H9 (cell line): ENCODE measurements around the gene FAM131C. TPM values are rescaled to one million over a fixed set of nuclear protein-coding genes. Genes with fewer than 3 reads are reported as not detected.

Source experiments
- DNase-seq: peaks from one replicate; pipeline ENCODE4 v3.0.0-alpha.2; 2017
- H2AFZ ChIP-seq: one replicate; pipeline ENCODE4 v1.6.1; 2013; ENCODE audit warnings: mild to moderate bottlenecking, low read length, control low read depth, moderate library complexity
- H2AK5ac ChIP-seq: 2 replicates; pipeline ENCODE4 v1.6.1; 2013; ENCODE audit warnings: low read length, control low read depth, mixed read lengths; ENCODE audit not compliant: insufficient read length
- H2BK120ac ChIP-seq: one replicate; pipeline ENCODE4 v1.6.1; 2013; ENCODE audit warnings: low read depth, mild to moderate bottlenecking, low read length, control low read depth, inconsistent platforms; ENCODE audit not compliant: poor library complexity, severe bottlenecking
- H2BK12ac ChIP-seq: 2 replicates; pipeline ENCODE4 v1.6.1; 2013; ENCODE audit warnings: low read length, control low read depth, mixed read lengths, low read depth; ENCODE audit not compliant: insufficient read length
- H2BK15ac ChIP-seq: 2 replicates; pipeline ENCODE4 v1.6.1; 2013; ENCODE audit warnings: low read depth, low read length, control low read depth
- H2BK20ac ChIP-seq: one replicate; pipeline ENCODE4 v1.6.1; 2013; ENCODE audit warnings: low read depth, mild to moderate bottlenecking, low read length, control low read depth, inconsistent platforms; ENCODE audit not compliant: poor library complexity, severe bottlenecking
- H2BK5ac ChIP-seq: 2 replicates; pipeline ENCODE4 v1.6.1; 2013; ENCODE audit warnings: low read length, control low read depth, mixed read lengths; ENCODE audit not compliant: insufficient read length
- H3K14ac ChIP-seq: 2 replicates; pipeline ENCODE4 v1.6.1; 2013; ENCODE audit warnings: low read length, control low read depth; ENCODE audit not compliant: insufficient read depth
- H3K18ac ChIP-seq: 2 replicates; pipeline ENCODE4 v1.6.1; 2013; ENCODE audit warnings: low read depth, mild to moderate bottlenecking, mixed read lengths, low read length, control low read depth; ENCODE audit not compliant: insufficient read length
- H3K23ac ChIP-seq: 2 replicates; pipeline ENCODE4 v1.6.1; 2013; ENCODE audit warnings: low read length, control low read depth, mixed read lengths, low read depth; ENCODE audit not compliant: insufficient read length
- H3K23me2 ChIP-seq: 2 replicates; pipeline ENCODE4 v1.6.1; 2013; ENCODE audit warnings: low read depth, mild to moderate bottlenecking, mixed read lengths, low read length, control low read depth; ENCODE audit not compliant: insufficient read length, poor library complexity, severe bottlenecking
- H3K27ac ChIP-seq: 2 replicates; pipeline ENCODE4 v1.5.1; 2013; ENCODE audit warnings: low read length, control low read depth, mixed read lengths, low read depth; ENCODE audit not compliant: insufficient read length
- H3K27me3 ChIP-seq: 2 replicates; pipeline ENCODE4 v1.6.1; 2013; ENCODE audit warnings: low read length, control low read depth, inconsistent platforms; ENCODE audit not compliant: insufficient read depth
- H3K4ac ChIP-seq: 2 replicates; pipeline ENCODE4 v1.6.1; 2013; ENCODE audit warnings: low read depth, mild to moderate bottlenecking, control low read depth, inconsistent platforms, low read length, moderate library complexity
- H3K4me1 ChIP-seq: 2 replicates; pipeline ENCODE4 v1.6.1; 2013; ENCODE audit warnings: low read length, control low read depth, inconsistent platforms; ENCODE audit not compliant: insufficient read depth
- H3K4me2 ChIP-seq: 2 replicates; pipeline ENCODE4 v1.6.1; 2013; ENCODE audit warnings: low read length, control low read depth, mixed read lengths; ENCODE audit not compliant: insufficient read length, insufficient read depth
- H3K56ac ChIP-seq: 2 replicates; pipeline ENCODE4 v1.6.1; 2013; ENCODE audit warnings: low read depth, mild to moderate bottlenecking, mixed read lengths, low read length, control low read depth; ENCODE audit not compliant: insufficient read length
- H3K79me1 ChIP-seq: 2 replicates; pipeline ENCODE4 v1.6.1; 2013; ENCODE audit warnings: low read depth, mild to moderate bottlenecking, moderate library complexity, low read length, control low read depth, inconsistent platforms; ENCODE audit not compliant: insufficient read depth, poor library complexity, severe bottlenecking
- H3K79me2 ChIP-seq: 2 replicates; pipeline ENCODE4 v1.6.1; 2013; ENCODE audit warnings: low read length, control low read depth, inconsistent platforms; ENCODE audit not compliant: insufficient read depth
- H3K9ac ChIP-seq: 2 replicates; pipeline ENCODE4 v1.6.1; 2013; ENCODE audit warnings: low read length, control low read depth, mixed read lengths; ENCODE audit not compliant: insufficient read length; ENCODE audit errors: extremely low read depth
- H3K9me3 ChIP-seq: one replicate; pipeline ENCODE4 v1.6.1; 2013; ENCODE audit warnings: low read depth, low read length, inconsistent platforms; ENCODE audit not compliant: control insufficient read depth
- H3T11ph ChIP-seq: one replicate; pipeline ENCODE4 v1.6.1; 2013; ENCODE audit warnings: mild to moderate bottlenecking, low read length, control low read depth, inconsistent platforms
- H4K20me1 ChIP-seq: one replicate; pipeline ENCODE4 v1.6.1; 2013; ENCODE audit not compliant: control insufficient read depth, insufficient read length, insufficient read depth
- H4K5ac ChIP-seq: 2 replicates; pipeline ENCODE4 v1.6.1; 2013; ENCODE audit warnings: low read depth, mild to moderate bottlenecking, mixed read lengths, low read length, control low read depth; ENCODE audit not compliant: insufficient read length
- H4K8ac ChIP-seq: replicated peaks from 2 replicates; pipeline ENCODE4 v1.6.1; 2013; ENCODE audit warnings: low read length, control low read depth, mixed read lengths, low read depth; ENCODE audit not compliant: insufficient read length
- H4K91ac ChIP-seq: 2 replicates; pipeline ENCODE4 v1.6.1; 2013; ENCODE audit warnings: low read depth, mild to moderate bottlenecking, moderate library complexity, mixed read lengths, low read length, control low read depth; ENCODE audit not compliant: insufficient read length
- H3K27ac Mint-ChIP-seq, 3 experiments: 2 replicates in 2 of 3; 3 replicates in 1 of 3; pipeline ENCODE4 v1.8.0; 2020 to 2021; ENCODE audit warnings: mixed read lengths in 3 of 3, mild to moderate bottlenecking in 1 of 3, moderate library complexity in 1 of 3
- H3K27me3 Mint-ChIP-seq: 2 replicates; pipeline ENCODE4 v1.8.0; 2021; ENCODE audit warnings: low read depth, mild to moderate bottlenecking, moderate library complexity, mixed read lengths
- H3K36me3 Mint-ChIP-seq, 3 experiments: 2 replicates in 2 of 3; 3 replicates in 1 of 3; pipeline ENCODE4 v1.8.0; 2020 to 2021; ENCODE audit warnings: low read depth in 3 of 3, mixed read lengths in 3 of 3; ENCODE audit not compliant: insufficient read depth in 1 of 3
- H3K4me1 Mint-ChIP-seq, 2 experiments: 2 replicates each; pipeline ENCODE4 v1.8.0; 2020; ENCODE audit warnings: mixed read lengths in 2 of 2
- H3K4me3 Mint-ChIP-seq, 2 experiments: 2 replicates in 1 of 2; 3 replicates in 1 of 2; pipeline ENCODE4 v1.8.0; 2020 to 2021; ENCODE audit warnings: mild to moderate bottlenecking in 2 of 2, mixed read lengths in 2 of 2, moderate library complexity in 1 of 2
- H3K9me3 Mint-ChIP-seq, 2 experiments: 2 replicates in 1 of 2; 3 replicates in 1 of 2; pipeline ENCODE4 v1.8.0; 2020; ENCODE audit warnings: mild to moderate bottlenecking in 2 of 2, mixed read lengths in 2 of 2, moderate library complexity in 1 of 2
- CTCF ChIP-seq: fragments of 200-600 bp; sonication (generic); conservative IDR thresholded peaks from 3 replicates; pipeline ENCODE4 v1.8.0; 2021; ENCODE audit warnings: antibody characterized with exemption, mild to moderate bottlenecking
- WGBS: extraction: QIAGEN DNeasy Blood & Tissue Kit; methylation state at CpG from one replicate; pipeline ENCODE4 v1.1.7; 2013; ENCODE audit warnings: missing lambda C conversion rate, low lambda C conversion rate, mixed read lengths; ENCODE audit not compliant: insufficient read length; ENCODE audit errors: extremely low coverage; 5-methylcytosine and 5-hydroxymethylcytosine counted together
- total RNA-seq: library from RNA; stranded (reverse); gene quantifications from 2 replicates; pipeline ENCODE4 v1.2.1, GENCODE V29; 2021

FAM131C gene
- total RNA-seq, 1 experiment from 2014 or later: 0.61 TPM

GRCh38 chr1:16010837-16011236 is 62.6 kb downstream of the FAM131C start:
- no peak overlapping the region for H4K5ac ChIP-seq
- H3K4ac ChIP-seq: no peak overlapping the region
- H3K4me1 Mint-ChIP-seq: peaks cover 21 to 30% of the 10 kb centered on the region in 2 experiments
- no peaks in the 10 kb centered on the region for H3K27me3 ChIP-seq
- H3K18ac ChIP-seq: no peak overlapping the region
- no peaks in the 10 kb centered on the region for H3K9me3 Mint-ChIP-seq
- no peak overlapping the region for H3K14ac ChIP-seq
- no peak overlapping the region for H2BK15ac ChIP-seq
- H3K27ac ChIP-seq: no peak overlapping the region
- no peaks in the 10 kb centered on the region for H3K9me3 ChIP-seq
- H3K23ac ChIP-seq: no peak overlapping the region
- no peak for DNase-seq
- no peak overlapping the region for H2AFZ ChIP-seq
- H3K79me2 ChIP-seq: no peaks in the 10 kb centered on the region
- peaks cover 7% of the 10 kb centered on the region for H3K27me3 Mint-ChIP-seq
- H3K56ac ChIP-seq: no peak overlapping the region
- H3K27ac Mint-ChIP-seq: no peak overlapping the region
- no peaks in the 10 kb centered on the region for H3K23me2 ChIP-seq
- no peak overlapping the region for H4K8ac ChIP-seq
- TF ChIP-seq CTCF: no peak
- no peak overlapping the region for H2AK5ac ChIP-seq
- H3K79me1 ChIP-seq: no peaks in the 10 kb centered on the region
- no peak overlapping the region for H3K4me2 ChIP-seq
- no peak overlapping the region for H3K9ac ChIP-seq
- H3T11ph ChIP-seq: no peak overlapping the region
- H3K36me3 Mint-ChIP-seq: no peaks in the 10 kb centered on the region
- peaks cover 8% of the 10 kb centered on the region; the same call in 1 of the 2 replicates for H3K4me1 ChIP-seq
- H4K20me1 ChIP-seq: no peaks in the 10 kb centered on the region
- no peak overlapping the region for H4K91ac ChIP-seq
- H2BK5ac ChIP-seq: no peak overlapping the region
- no peak overlapping the region for H2BK120ac ChIP-seq
- no peak overlapping the region for H2BK12ac ChIP-seq
- no CpG with 5 or more reads among the region's 3 CpGs for WGBS
- no peak overlapping the region for H3K4me3 Mint-ChIP-seq
- no peak overlapping the region for H2BK20ac ChIP-seq
